Tibial nerve (tissue), 4 donors: Measurements from ENCODE around the gene TFEB.

Experiments
- CTCF ChIP-seq, 5 experiments: fragments of 200-600 bp in 3 of 5; fragments of 450-650 bp in 2 of 5; sonication (generic) in 3 of 5; IDR thresholded peaks; one replicate each; pipeline ENCODE4 v1.5.1; 2016 to 2019; ENCODE audit warnings: antibody characterized with exemption in 5 of 5, mild to moderate bottlenecking in 3 of 5, moderate library complexity in 2 of 5
- EP300 ChIP-seq, 2 donors: sonication (generic); formaldehyde crosslinking; IDR thresholded peaks; one replicate each; pipeline ENCODE4 v1.6.1; 2017; ENCODE audit warnings: antibody characterized with exemption in 2 of 2, mild to moderate bottlenecking in 1 of 2
- POLR2A ChIP-seq, 2 donors: fragments of 450-650 bp; IDR thresholded peaks; one replicate each; pipeline ENCODE4 v1.6.1; 2017; ENCODE audit warnings: antibody characterized with exemption in 2 of 2, mild to moderate bottlenecking in 2 of 2, moderate library complexity in 2 of 2

GRCh38 chr6:41683523-41684310 lies 51.7 kb downstream of the TFEB start:
- TF ChIP-seq CTCF (IDR thresholded peaks at IDR 0.05) (peak; percentile 92 to 98 (median 94)), EP300 (IDR thresholded peaks at IDR 0.05) (peak in 1 of 2 donors; percentile 45), POLR2A (IDR thresholded peaks at IDR 0.05) (no peak)
